ENCODE measurements around the gene PROSER3.
A peak's percentile ranks its signal among the peaks of the same experiment; 100 is the strongest.

Gene PROSER3

GRCh38 chr19:35738021-35738886 is 19.7 kb upstream of the PROSER3 start:
- no peak for DNase-seq (ENCODE audit: low read depth in 1 of 2, low spot score in 1 of 2)

- DNase-seq (ENCODE audit: low read depth in 1 of 2, low spot score in 1 of 2): no peak
These were observed 19.1 kb upstream of the PROSER3 start for GRCh38 chr19:35738887-35739229.

GRCh38 chr19:35739275-35740107 is 18.5 kb upstream of the PROSER3 start:
- DNase-seq (ENCODE audit: low read depth in 1 of 2, low spot score in 1 of 2): no peak

GRCh38 chr19:35740108-35740422 is 17.9 kb upstream of the PROSER3 start:
- DNase-seq (ENCODE audit: low read depth in 1 of 2, low spot score in 1 of 2): no peak

GRCh38 chr19:35740423-35741202 is 17.4 kb upstream of the PROSER3 start:
- DNase-seq (ENCODE audit: low read depth in 1 of 2, low spot score in 1 of 2): peak; percentile 82 to 94

- DNase-seq (ENCODE audit: low read depth in 1 of 2, low spot score in 1 of 2): no peak
These were observed 16.8 kb upstream of the PROSER3 start for GRCh38 chr19:35741203-35741515.

- peak in 1 of 2 donors; percentile 85 for DNase-seq (ENCODE audit: low read depth in 1 of 2, low spot score in 1 of 2)
These were observed 15.8 kb upstream of the PROSER3 start, which contains the start of gene IGFLR1 for GRCh38 chr19:35742121-35742724. Gene IGFLR1 (minus strand): TSS chr19:35742452. CDS start chr19:35741180, 1,272 bp downstream.

- DNase-seq (ENCODE audit: low read depth in 1 of 2, low spot score in 1 of 2): no peak
These were observed 14.1 kb upstream of the PROSER3 start for GRCh38 chr19:35743640-35744429.

GRCh38 chr19:35744430-35745327 is 13.3 kb upstream of the PROSER3 start:
- peak; percentile 81 to 94 for DNase-seq (ENCODE audit: low read depth in 1 of 2, low spot score in 1 of 2)

- peak; percentile 85 to 95 for DNase-seq (ENCODE audit: low read depth in 1 of 2, low spot score in 1 of 2)
These were observed 12.5 kb upstream of the PROSER3 start, which contains the start of the genes PSENEN and U2AF1L4 for GRCh38 chr19:35745328-35746086. Gene PSENEN (plus strand): TSS chr19:35745651. CDS start chr19:35745931, 280 bp downstream. Gene U2AF1L4 (minus strand): TSS chr19:35745418. CDS start chr19:35745391, 27 bp downstream.

GRCh38 chr19:35746087-35746462 is 11.9 kb upstream of the PROSER3 start:
- DNase-seq (ENCODE audit: low read depth in 1 of 2, low spot score in 1 of 2): no peak

- DNase-seq (ENCODE audit: low read depth in 1 of 2, low spot score in 1 of 2): no peak
These were observed 11.4 kb upstream of the PROSER3 start for GRCh38 chr19:35746531-35746930.

GRCh38 chr19:35748106-35749020 is 9.6 kb upstream of the PROSER3 start, which contains the start of gene LIN37:
Gene LIN37 (plus strand): TSS chr19:35748576. CDS start chr19:35748725, 149 bp downstream.
- peak; percentile 90 to 99 for DNase-seq (ENCODE audit: low read depth in 1 of 2, low spot score in 1 of 2)

- DNase-seq (ENCODE audit: low read depth in 1 of 2, low spot score in 1 of 2): no peak
These were observed 7.8 kb upstream of the PROSER3 start for GRCh38 chr19:35750167-35750566.

GRCh38 chr19:35751839-35752745 is 5.9 kb upstream of the PROSER3 start:
- no peak for DNase-seq (ENCODE audit: low read depth in 1 of 2, low spot score in 1 of 2)

- DNase-seq (ENCODE audit: low read depth in 1 of 2, low spot score in 1 of 2): no peak
These were observed 5.1 kb upstream of the PROSER3 start for GRCh38 chr19:35752746-35753350.

Measured in activated CD4-positive, alpha-beta T cell treated with anti-CD3 and anti-CD28 coated beads, Interleukin-2, amount 50 U/mL, for 24 hours (primary cell).